HG02840 (cell line): ENCODE data around the gene TSPAN32.

Experiments used
- ATAC-seq: cut with Tn5 transposase; IDR thresholded peaks from one replicate; pipeline ENCODE4 v1.9.1; 2021; ENCODE audit warnings: mild to moderate bottlenecking, moderate library complexity, moderate number of reproducible peaks; ENCODE audit not compliant: unreplicated experiment, low FRiP score

Gene TSPAN32

GRCh38 chr11:2302306-2302895 lies 588 bp downstream of the TSPAN32 start:
- ATAC-seq: no peak

GRCh38 chr11:2302896-2303626 lies 1.2 kb downstream of the TSPAN32 start:
- no peak for ATAC-seq

- ATAC-seq: no peak
These were observed 2.1 kb downstream of the TSPAN32 start for GRCh38 chr11:2303627-2304505.

GRCh38 chr11:2304506-2305139 lies 2.8 kb downstream of the TSPAN32 start:
- no peak for ATAC-seq

GRCh38 chr11:2305140-2305778 lies 3.4 kb downstream of the TSPAN32 start:
- ATAC-seq: no peak

GRCh38 chr11:2305788-2306451 lies 4.1 kb downstream of the TSPAN32 start:
- ATAC-seq: no peak

- ATAC-seq: no peak
These were observed 4.6 kb downstream of the TSPAN32 start for GRCh38 chr11:2306452-2306823.

DNA sequence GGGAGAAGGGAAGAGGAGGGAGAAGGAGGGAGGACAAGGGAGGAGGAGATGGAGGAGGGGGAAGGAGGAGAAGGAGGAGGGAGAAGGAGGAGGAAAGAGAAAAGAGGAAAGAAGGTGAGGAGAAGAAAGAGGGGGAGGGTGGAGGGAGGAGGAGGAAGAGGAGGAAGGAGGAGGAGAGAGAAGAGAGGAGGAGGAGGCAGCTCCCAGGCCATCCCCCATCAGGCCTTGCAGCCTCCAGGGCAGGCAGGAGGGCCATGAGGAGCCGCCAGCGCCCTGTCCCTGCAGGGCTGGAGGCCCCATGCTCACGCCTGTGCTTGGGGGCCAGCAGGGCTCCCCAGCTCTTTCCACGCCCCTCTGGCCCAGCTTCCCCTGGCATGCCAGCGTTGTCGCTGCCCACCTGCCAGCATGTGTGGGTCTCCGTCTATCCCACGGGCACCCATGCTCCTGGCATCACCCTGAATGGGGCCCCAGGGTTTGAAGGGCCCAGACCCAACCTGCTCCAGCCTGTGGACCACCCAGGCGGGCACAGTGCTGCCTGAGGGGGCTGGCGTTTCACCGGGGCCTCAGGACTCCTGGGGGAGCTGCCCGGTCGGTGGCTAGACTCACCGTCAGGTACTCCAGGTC lies 5.2 kb downstream of the TSPAN32 start:
- no peak for ATAC-seq

DNA sequence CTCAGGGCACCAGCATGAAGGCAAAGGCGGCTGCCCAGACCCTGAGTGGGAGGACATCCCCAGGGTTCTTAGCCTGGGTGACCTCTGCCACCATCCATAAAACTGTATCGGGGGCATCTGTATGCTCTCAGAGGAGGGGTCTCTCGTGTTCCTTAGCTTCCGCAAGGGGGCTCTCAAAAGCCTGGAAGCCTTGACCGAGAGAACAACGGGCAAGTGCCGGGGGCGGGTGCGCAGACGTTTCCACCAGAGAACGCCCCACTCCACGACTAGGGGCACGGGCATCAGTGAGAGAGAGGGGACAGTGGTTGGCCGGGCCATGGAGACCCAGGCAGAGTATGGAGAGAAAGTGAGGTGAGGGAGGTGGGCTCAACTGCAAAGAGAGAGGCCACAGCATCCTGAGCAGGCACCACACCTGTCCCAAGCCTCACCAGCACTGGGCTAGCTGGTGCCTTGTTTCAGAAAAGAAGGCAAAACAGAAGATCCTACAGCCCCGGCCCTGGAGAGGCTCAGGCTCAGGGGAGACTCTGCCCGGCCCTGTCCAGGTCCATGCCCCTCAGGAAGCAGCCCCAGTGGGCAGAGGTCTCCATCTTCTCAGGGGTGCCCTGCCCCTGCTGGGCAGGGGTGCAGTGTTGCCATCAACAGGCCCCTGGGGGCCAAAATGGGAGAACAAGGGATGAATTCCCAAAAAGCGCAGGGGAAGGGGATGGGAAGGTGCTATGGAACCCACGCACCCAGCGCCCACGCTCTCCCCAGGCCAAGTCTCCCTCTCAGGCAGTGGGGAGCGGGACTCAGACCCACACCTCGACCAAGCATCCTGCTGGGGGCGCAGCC lies 5.9 kb downstream of the TSPAN32 start:
- ATAC-seq: no peak

DNA sequence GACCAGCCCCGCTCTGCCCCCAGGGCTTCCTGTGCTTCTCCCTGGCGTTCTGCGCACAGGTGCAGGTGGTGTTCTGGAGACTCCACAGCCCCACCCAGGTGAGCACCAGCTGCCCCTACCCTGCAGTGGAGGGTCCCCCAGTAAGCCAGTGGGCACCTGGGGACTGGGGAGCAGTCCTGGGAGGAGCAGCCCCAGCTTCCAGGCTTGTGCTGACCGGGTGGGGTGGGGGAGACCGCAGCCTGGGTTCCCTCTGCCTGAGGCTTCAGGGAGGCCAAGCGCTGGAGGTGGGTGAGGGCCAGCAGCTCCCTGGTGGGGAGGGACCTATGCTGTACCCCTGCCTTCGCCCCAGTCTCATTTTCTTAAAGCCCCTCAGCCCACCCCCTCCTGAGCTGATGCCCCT lies 6.9 kb downstream of the TSPAN32 start:
- no peak for ATAC-seq

- no peak for ATAC-seq
These were observed 7.6 kb downstream of the TSPAN32 start for GRCh38 chr11:2309251-2310072.

GRCh38 chr11:2310073-2310785 lies 8.4 kb downstream of the TSPAN32 start:
- ATAC-seq: no peak

GRCh38 chr11:2310786-2311352 lies 9.1 kb downstream of the TSPAN32 start:
- ATAC-seq: no peak

- no peak for ATAC-seq
These were observed 9.7 kb downstream of the TSPAN32 start for GRCh38 chr11:2311353-2312133.

DNA sequence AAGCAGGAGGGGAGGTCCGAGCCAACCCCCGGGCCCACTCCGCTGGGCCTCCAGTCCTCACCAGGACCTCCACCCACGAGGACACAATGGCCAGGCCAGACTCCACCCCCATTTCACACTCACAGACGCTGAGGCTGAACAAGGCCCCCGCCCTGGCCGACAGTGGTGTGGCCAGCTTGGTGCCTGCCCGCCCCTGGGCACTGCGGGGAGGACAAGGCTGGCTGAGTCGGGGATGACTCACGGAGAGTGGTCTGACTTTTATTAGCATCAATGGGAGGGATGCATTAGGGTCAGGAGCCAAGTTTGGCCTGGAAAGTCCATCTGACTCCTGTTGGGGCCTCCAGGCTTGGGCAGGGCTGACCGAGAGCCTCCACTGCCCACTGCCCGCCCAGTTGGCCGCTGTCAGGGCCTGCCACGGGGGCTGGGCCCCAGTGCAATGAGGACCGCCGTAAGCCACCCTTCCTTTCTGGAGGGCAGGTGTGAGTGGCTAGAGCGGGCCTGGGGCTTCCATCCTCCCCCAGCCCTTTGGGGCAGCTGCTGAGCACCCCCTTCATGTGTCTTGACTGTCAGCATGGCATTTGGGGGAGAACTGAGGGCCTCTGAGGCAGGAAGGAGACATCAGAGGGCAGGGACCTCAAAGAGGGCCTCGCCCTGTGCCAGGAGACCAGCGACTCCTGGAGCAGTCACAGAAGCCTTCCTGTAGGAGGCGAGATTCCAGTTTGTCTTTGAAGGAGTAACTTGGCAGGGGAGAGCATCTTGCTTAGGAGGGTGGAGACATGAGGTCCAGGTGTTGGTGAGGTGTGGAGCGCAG lies 10.6 kb downstream of the TSPAN32 start:
- no peak for ATAC-seq
